Measurements from ENCODE around the gene RAD51AP2.

RAD51AP2 gene

GRCh38 chr2:17544256-17544655 lies 26.0 kb upstream of the RAD51AP2 start:
- Histone ChIP-seq H3K4me3 (ENCODE audit: severe bottlenecking) (no peak overlapping the region), H3K4me1 (ENCODE audit: insufficient read depth, poor library complexity, severe bottlenecking) (peaks cover 13% of the 10 kb centered on the region), H3K27ac (ENCODE audit: poor library complexity, severe bottlenecking) (no peak overlapping the region), H3K9me3 (ENCODE audit: severe bottlenecking) (no peaks in the 10 kb centered on the region), H3K36me3 (ENCODE audit: low read depth) (no peaks in the 10 kb centered on the region), H3K27me3 (ENCODE audit: insufficient read depth, poor library complexity, severe bottlenecking) (peaks cover 41% of the 10 kb centered on the region)
- no peak for TF ChIP-seq CTCF (IDR thresholded peaks at IDR 0.05; ENCODE audit: poor library complexity, severe bottlenecking)
- no peak for DNase-seq (ENCODE audit: low spot score)
- ATAC-seq (ENCODE audit: low read depth), result peak; percentile 83

- peaks cover 41% of the 10 kb centered on the region for H3K27me3 ChIP-seq (ENCODE audit: insufficient read depth, poor library complexity, severe bottlenecking)
- H3K9me3 ChIP-seq (ENCODE audit: severe bottlenecking), result no peaks in the 10 kb centered on the region
- TF ChIP-seq CTCF (IDR thresholded peaks at IDR 0.05; ENCODE audit: poor library complexity, severe bottlenecking), result no peak
- DNase-seq (ENCODE audit: low spot score), result no peak
- no peak for ATAC-seq (ENCODE audit: low read depth)
- no peak overlapping the region for H3K4me3 ChIP-seq (ENCODE audit: severe bottlenecking)
- no peak overlapping the region for H3K27ac ChIP-seq (ENCODE audit: poor library complexity, severe bottlenecking)
- peaks cover 15% of the 10 kb centered on the region for H3K4me1 ChIP-seq (ENCODE audit: insufficient read depth, poor library complexity, severe bottlenecking)
- H3K36me3 ChIP-seq (ENCODE audit: low read depth), result no peaks in the 10 kb centered on the region
Observed at GRCh38 chr2:17543848-17544247, 25.6 kb upstream of the RAD51AP2 start.

- H3K36me3 ChIP-seq (ENCODE audit: low read depth), result no peaks in the 10 kb centered on the region
- no peak for ATAC-seq (ENCODE audit: low read depth)
Observed at GRCh38 chr2:17543131-17543660, 25.0 kb upstream of the RAD51AP2 start.

DNA sequence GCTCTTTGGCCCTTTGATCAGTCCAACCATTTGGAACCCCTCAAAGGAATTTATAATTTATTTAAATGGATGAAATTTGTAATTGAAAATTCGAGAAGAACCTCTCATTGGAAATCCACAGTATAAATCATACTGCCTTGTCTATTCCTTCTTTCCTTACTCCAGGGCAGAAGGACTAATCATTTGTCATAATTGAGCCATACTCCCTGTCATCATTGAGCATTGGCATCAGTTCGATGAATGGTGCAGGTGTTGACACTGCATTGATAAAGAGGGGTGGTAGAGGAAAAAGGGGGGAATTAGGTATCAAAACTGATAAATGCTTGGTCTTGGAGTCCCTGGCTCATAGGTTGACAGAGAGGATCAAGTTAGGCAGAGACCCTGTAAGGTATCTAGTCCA lies 24.2 kb upstream of the RAD51AP2 start:
- DNase-seq (ENCODE audit: low spot score) (no peak), ATAC-seq (ENCODE audit: low read depth) (no peak)
- peaks cover 41% of the 10 kb centered on the region for H3K27me3 ChIP-seq (ENCODE audit: insufficient read depth, poor library complexity, severe bottlenecking)
- H3K36me3 ChIP-seq (ENCODE audit: low read depth), result no peaks in the 10 kb centered on the region
- H3K27ac ChIP-seq (ENCODE audit: poor library complexity, severe bottlenecking), result no peak overlapping the region
- peaks cover 15% of the 10 kb centered on the region for H3K4me1 ChIP-seq (ENCODE audit: insufficient read depth, poor library complexity, severe bottlenecking)
- H3K4me3 ChIP-seq (ENCODE audit: severe bottlenecking), result no peak overlapping the region
- TF ChIP-seq CTCF (IDR thresholded peaks at IDR 0.05; ENCODE audit: poor library complexity, severe bottlenecking), result no peak
- H3K9me3 ChIP-seq (ENCODE audit: severe bottlenecking), result no peaks in the 10 kb centered on the region

More at GRCh38 chr2:17543131-17543660, 25.0 kb upstream of the RAD51AP2 start:
- no peak for TF ChIP-seq CTCF (IDR thresholded peaks at IDR 0.05; ENCODE audit: poor library complexity, severe bottlenecking)
- no peak for DNase-seq (ENCODE audit: low spot score)
- no peak overlapping the region for H3K27ac ChIP-seq (ENCODE audit: poor library complexity, severe bottlenecking)
- peaks cover 15% of the 10 kb centered on the region for H3K4me1 ChIP-seq (ENCODE audit: insufficient read depth, poor library complexity, severe bottlenecking)
- no peak overlapping the region for H3K4me3 ChIP-seq (ENCODE audit: severe bottlenecking)
- no peaks in the 10 kb centered on the region for H3K9me3 ChIP-seq (ENCODE audit: severe bottlenecking)
- peaks cover 41% of the 10 kb centered on the region for H3K27me3 ChIP-seq (ENCODE audit: insufficient read depth, poor library complexity, severe bottlenecking)

DNA sequence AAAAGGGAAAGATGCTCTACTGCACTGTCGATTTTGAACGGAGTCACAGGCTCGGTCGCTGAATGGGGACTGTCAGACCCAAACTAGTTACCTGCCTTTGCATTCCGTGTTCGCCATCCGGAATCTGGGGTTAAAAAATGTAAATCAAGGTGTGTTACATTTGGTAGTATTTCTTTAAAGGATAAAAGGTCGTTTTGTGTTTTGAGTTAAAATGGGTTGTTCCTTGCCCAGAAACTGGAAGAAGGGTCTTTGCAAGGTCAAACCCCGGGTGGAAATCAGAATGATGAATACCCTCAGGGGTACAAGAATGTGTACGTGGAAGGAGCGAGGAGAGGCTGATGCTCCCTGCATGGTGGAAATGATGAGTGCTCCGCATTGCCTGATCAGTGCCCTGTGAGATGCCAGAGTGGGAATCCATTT lies 23.3 kb upstream of the RAD51AP2 start:
- H3K27me3 ChIP-seq (ENCODE audit: insufficient read depth, poor library complexity, severe bottlenecking), result peaks cover 41% of the 10 kb centered on the region
- no peaks in the 10 kb centered on the region for H3K9me3 ChIP-seq (ENCODE audit: severe bottlenecking)
- no peak for ATAC-seq (ENCODE audit: low read depth)
- H3K36me3 ChIP-seq (ENCODE audit: low read depth), result no peaks in the 10 kb centered on the region
- no peak overlapping the region for H3K4me3 ChIP-seq (ENCODE audit: severe bottlenecking)
- H3K4me1 ChIP-seq (ENCODE audit: insufficient read depth, poor library complexity, severe bottlenecking), result peaks cover 18% of the 10 kb centered on the region
- no peak for TF ChIP-seq CTCF (IDR thresholded peaks at IDR 0.05; ENCODE audit: poor library complexity, severe bottlenecking)
- no peak overlapping the region for H3K27ac ChIP-seq (ENCODE audit: poor library complexity, severe bottlenecking)
- DNase-seq (ENCODE audit: low spot score), result no peak

All from RWPE2 (cell line).